Measurements from ENCODE around the gene KIR2DL3. TPM values are rescaled to one million over a fixed set of nuclear protein-coding genes. Genes with fewer than 3 reads are reported as not detected.

KIR2DL3 gene
- total and polyA plus RNA-seq, 2 of the 13 experiments (the other 11 are each of a cell fraction or from before 2014, with no cell fraction given): not detected

DNA sequence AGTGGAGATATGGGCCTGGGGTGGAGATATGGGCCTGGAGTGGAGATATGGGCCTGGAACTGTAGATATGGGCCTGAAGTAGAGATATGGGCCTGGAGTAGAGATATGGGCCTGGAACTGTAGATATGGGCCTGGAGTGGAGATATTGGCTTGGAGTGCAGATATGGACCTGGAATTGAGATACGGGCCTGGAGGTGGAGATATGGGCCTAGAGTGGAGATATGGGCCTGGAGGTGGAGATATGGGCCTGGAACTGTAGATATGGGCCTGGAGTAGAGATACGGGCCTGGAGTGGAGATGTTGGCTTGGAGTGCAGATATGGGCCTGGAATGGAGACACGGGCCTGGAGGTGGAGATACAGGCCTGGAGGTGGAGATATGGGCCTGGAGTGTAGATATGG, 13.7 kb upstream of the KIR2DL3 start:
- no TSS peak for BruUV-seq (replicated peaks)

More for the DNA sequence above, 13.7 kb upstream of the KIR2DL3 start:
- 2% methylated on average over 3 of the region's 3 CpGs for WGBS (ENCODE audit: low lambda C conversion rate)
- no peaks in the 10 kb centered on the region for H3K79me2 ChIP-seq (ENCODE audit: insufficient read depth, low read length)
- DNase-seq (ENCODE audit: low spot score) (no peak), ATAC-seq (no peak), FAIRE-seq (no peak)
- ChIA-PET CTCF (ENCODE audit: low intra/inter-chr PET ratio, low total read pairs) (no interaction called here), POLR2A (no interaction called here)
- no peak overlapping the region for H3K27ac ChIP-seq (ENCODE audit: extremely low read length, insufficient read depth, low read length)
- no peak overlapping the region for H3K4me3 ChIP-seq (replicated peaks in 1 of 3; ENCODE audit: insufficient read depth in 1 of 3, low read depth in 2 of 3, low read length in 3 of 3)
- no peaks in the 10 kb centered on the region for H3K36me3 ChIP-seq (replicated peaks in 1 of 2; ENCODE audit: control insufficient read depth in 1 of 2, insufficient read depth in 2 of 2, low read length in 2 of 2)
- peaks cover 25% of the 10 kb centered on the region for H3K9me3 ChIP-seq (ENCODE audit: low read length)
- in situ Hi-C loops (cut with HindIII; ENCODE audit: extremely low pct_ligation_motif_present, low pct_unique_long_range_greater_than_20kb) (no loop called here), intact Hi-C loops (cut with micrococcal nuclease; ENCODE audit: unreplicated experiment) (no loop called here)
- no peak overlapping the region for H3K4me2 ChIP-seq (ENCODE audit: low read depth, low read length)
- H3K4me1 ChIP-seq (ENCODE audit: insufficient read depth, low read length): no peaks in the 10 kb centered on the region
- no peak overlapping the region for H3K9ac ChIP-seq (ENCODE audit: insufficient read depth, low read depth, low read length)
- no peaks in the 10 kb centered on the region for H4K20me1 ChIP-seq (ENCODE audit: insufficient read depth, low read length)
- H3K27me3 ChIP-seq (ENCODE audit: control insufficient read depth in 1 of 2, insufficient read depth in 2 of 2, low read length in 2 of 2): no peaks in the 10 kb centered on the region; a peak in 1 of 5 replicates
- no peak overlapping the region for H2AFZ ChIP-seq (ENCODE audit: low read length)
- TF ChIP-seq ZNF546 (CRISPR knock-in tag; conservative IDR thresholded peaks at IDR 0.05) (no peak), TBX2 (CRISPR knock-in tag; IDR thresholded peaks at IDR 0.05; ENCODE audit: borderline replicate concordance) (no peak), PAX8 (CRISPR knock-in tag; IDR thresholded peaks at IDR 0.05; ENCODE audit: borderline replicate concordance) (no peak), JARID2 (CRISPR knock-in tag; IDR thresholded peaks at IDR 0.05; ENCODE audit: insufficient replicate concordance) (no peak), ZNF605 (CRISPR knock-in tag; IDR thresholded peaks at IDR 0.05) (no peak), RARA (CRISPR knock-in tag; IDR thresholded peaks at IDR 0.05) (no peak), TCF12 (IDR thresholded peaks at IDR 0.05) (no peak), TCF12 (CRISPR knock-in tag; IDR thresholded peaks at IDR 0.05) (no peak), ZKSCAN5 (CRISPR knock-in tag; IDR thresholded peaks at IDR 0.05) (no peak), ZNF337 (CRISPR knock-in tag; IDR thresholded peaks at IDR 0.05; ENCODE audit: borderline replicate concordance, low read depth) (no peak), ZFX (CRISPR knock-in tag; IDR thresholded peaks at IDR 0.05; ENCODE audit: low read depth) (no peak), KDM6A (CRISPR knock-in tag; IDR thresholded peaks at IDR 0.05; ENCODE audit: low read depth) (no peak)
- TF ChIP-seq, protein P1, sequence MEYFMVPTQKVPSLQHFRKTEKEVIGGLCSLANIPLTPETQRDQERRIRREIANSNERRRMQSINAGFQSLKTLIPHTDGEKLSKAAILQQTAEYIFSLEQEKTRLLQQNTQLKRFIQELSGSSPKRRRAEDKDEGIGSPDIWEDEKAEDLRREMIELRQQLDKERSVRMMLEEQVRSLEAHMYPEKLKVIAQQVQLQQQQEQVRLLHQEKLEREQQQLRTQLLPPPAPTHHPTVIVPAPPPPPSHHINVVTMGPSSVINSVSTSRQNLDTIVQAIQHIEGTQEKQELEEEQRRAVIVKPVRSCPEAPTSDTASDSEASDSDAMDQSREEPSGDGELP (IDR thresholded peaks at IDR 0.05; ENCODE audit: borderline replicate concordance, low read depth): no peak
- TF ChIP-seq, protein P2, sequence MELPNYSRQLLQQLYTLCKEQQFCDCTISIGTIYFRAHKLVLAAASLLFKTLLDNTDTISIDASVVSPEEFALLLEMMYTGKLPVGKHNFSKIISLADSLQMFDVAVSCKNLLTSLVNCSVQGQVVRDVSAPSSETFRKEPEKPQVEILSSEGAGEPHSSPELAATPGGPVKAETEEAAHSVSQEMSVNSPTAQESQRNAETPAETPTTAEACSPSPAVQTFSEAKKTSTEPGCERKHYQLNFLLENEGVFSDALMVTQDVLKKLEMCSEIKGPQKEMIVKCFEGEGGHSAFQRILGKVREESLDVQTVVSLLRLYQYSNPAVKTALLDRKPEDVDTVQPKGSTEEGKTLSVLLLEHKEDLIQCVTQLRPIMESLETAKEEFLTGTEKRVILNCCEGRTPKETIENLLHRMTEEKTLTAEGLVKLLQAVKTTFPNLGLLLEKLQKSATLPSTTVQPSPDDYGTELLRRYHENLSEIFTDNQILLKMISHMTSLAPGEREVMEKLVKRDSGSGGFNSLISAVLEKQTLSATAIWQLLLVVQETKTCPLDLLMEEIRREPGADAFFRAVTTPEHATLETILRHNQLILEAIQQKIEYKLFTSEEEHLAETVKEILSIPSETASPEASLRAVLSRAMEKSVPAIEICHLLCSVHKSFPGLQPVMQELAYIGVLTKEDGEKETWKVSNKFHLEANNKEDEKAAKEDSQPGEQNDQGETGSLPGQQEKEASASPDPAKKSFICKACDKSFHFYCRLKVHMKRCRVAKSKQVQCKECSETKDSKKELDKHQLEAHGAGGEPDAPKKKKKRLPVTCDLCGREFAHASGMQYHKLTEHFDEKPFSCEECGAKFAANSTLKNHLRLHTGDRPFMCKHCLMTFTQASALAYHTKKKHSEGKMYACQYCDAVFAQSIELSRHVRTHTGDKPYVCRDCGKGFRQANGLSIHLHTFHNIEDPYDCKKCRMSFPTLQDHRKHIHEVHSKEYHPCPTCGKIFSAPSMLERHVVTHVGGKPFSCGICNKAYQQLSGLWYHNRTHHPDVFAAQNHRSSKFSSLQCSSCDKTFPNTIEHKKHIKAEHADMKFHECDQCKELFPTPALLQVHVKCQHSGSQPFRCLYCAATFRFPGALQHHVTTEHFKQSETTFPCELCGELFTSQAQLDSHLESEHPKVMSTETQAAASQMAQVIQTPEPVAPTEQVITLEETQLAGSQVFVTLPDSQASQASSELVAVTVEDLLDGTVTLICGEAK (IDR thresholded peaks at IDR 0.05): no peak
- TF ChIP-seq, protein P2 (CRISPR knock-in tag; IDR thresholded peaks at IDR 0.05): no peak

All from HepG2 (cell line).